RWPE2 (cell line): Measurements from ENCODE around the gene GLRA1.

ENCODE experiments used
- ATAC-seq: fragments of 200-7000 bp; cut with Tn5 transposase; 3 replicates; pipeline ENCODE4 v1.9.1; 2021; ENCODE audit warnings: low read depth
- DNase-seq: peaks from one replicate; pipeline ENCODE4 v3.0.0-alpha.2; 2020; ENCODE audit warnings: low spot score
- H3K27ac ChIP-seq: fragments of 450-650 bp; 2 replicates; pipeline ENCODE4 v1.5.1; 2017; ENCODE audit warnings: mild to moderate bottlenecking; ENCODE audit not compliant: poor library complexity, severe bottlenecking
- H3K27me3 ChIP-seq: fragments of 250-450 bp; sonication (Bioruptor Pico); 2 replicates; pipeline ENCODE4 v1.5.1; 2021; ENCODE audit warnings: mild to moderate bottlenecking, moderate library complexity; ENCODE audit not compliant: insufficient read depth, poor library complexity, severe bottlenecking
- H3K36me3 ChIP-seq: fragments of 250-450 bp; sonication (Bioruptor Pico); 2 replicates; pipeline ENCODE4 v1.5.1; 2020; ENCODE audit warnings: low read depth, mild to moderate bottlenecking, moderate library complexity
- H3K4me1 ChIP-seq: fragments of 250-450 bp; sonication (Bioruptor Pico); 2 replicates; pipeline ENCODE4 v1.5.1; 2021; ENCODE audit warnings: mild to moderate bottlenecking, moderate library complexity; ENCODE audit not compliant: insufficient read depth, poor library complexity, severe bottlenecking
- H3K4me3 ChIP-seq: fragments of 250-450 bp; sonication (Bioruptor Pico); 2 replicates; pipeline ENCODE4 v1.5.1; 2021; ENCODE audit warnings: mild to moderate bottlenecking, moderate library complexity; ENCODE audit not compliant: severe bottlenecking
- H3K9me3 ChIP-seq: fragments of 250-450 bp; sonication (Bioruptor Pico); 2 replicates; pipeline ENCODE4 v1.5.1; 2021; ENCODE audit warnings: mild to moderate bottlenecking, moderate library complexity; ENCODE audit not compliant: severe bottlenecking
- TF ChIP-seq, protein P1 (sequence below): fragments of 450-650 bp; IDR thresholded peaks from one replicate; pipeline ENCODE4 v1.5.1; 2017; ENCODE audit warnings: mild to moderate bottlenecking, moderate library complexity; ENCODE audit not compliant: poor library complexity, severe bottlenecking

The GLRA1 gene

DNA sequence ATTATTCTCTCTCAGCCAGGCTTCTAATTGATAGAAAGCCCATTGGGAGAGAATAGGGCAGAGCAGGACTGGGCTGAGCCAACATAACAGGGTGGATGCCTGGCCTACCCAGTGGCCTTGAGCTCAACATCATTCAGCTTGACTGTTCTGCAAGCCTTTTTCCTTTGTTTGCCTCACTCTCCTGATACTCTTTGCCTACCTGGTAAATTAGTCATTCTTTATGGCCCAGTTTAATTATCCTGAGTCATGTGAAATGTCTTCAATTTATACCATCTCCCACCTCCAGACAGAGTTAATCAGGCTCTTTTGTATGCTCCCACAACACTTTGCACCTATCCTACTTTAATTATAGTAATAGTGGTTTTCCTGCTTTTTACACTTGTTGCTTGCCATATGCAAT, 13.6 kb downstream of the GLRA1 start:
- no peak overlapping the region for H3K4me3 ChIP-seq
- peaks cover 5% of the 10 kb centered on the region for H3K4me1 ChIP-seq
- TF ChIP-seq, protein P1, sequence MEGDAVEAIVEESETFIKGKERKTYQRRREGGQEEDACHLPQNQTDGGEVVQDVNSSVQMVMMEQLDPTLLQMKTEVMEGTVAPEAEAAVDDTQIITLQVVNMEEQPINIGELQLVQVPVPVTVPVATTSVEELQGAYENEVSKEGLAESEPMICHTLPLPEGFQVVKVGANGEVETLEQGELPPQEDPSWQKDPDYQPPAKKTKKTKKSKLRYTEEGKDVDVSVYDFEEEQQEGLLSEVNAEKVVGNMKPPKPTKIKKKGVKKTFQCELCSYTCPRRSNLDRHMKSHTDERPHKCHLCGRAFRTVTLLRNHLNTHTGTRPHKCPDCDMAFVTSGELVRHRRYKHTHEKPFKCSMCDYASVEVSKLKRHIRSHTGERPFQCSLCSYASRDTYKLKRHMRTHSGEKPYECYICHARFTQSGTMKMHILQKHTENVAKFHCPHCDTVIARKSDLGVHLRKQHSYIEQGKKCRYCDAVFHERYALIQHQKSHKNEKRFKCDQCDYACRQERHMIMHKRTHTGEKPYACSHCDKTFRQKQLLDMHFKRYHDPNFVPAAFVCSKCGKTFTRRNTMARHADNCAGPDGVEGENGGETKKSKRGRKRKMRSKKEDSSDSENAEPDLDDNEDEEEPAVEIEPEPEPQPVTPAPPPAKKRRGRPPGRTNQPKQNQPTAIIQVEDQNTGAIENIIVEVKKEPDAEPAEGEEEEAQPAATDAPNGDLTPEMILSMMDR = no peak
- no peaks in the 10 kb centered on the region for H3K9me3 ChIP-seq
- no peaks in the 10 kb centered on the region for H3K27me3 ChIP-seq
- no peak overlapping the region for H3K27ac ChIP-seq
- H3K36me3 ChIP-seq = no peaks in the 10 kb centered on the region
- DNase-seq = no peak
- peak; percentile 73 for ATAC-seq

DNA sequence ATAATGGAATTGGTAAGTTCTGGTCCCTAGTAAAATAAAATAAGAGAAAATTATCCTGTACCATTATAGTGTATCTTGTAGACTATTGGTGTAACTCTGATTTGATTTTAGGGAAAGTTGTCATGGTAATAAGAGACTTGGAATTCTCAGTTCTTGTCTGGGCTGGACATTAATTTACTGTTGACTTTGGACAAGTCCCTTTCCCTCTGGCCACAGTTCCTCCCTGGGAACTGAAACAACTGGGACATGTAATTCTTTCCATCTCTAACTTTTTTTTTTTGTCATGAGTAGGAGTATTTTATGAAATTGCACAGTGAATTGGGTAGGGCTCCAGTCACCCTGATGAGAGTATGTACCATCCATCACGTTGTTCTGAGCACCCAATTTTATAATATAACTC, 15.0 kb downstream of the GLRA1 start:
- Histone ChIP-seq H3K4me1 (peaks cover 11% of the 10 kb centered on the region), H3K27ac (no peak overlapping the region), H3K27me3 (no peaks in the 10 kb centered on the region), H3K9me3 (no peaks in the 10 kb centered on the region), H3K36me3 (no peaks in the 10 kb centered on the region), H3K4me3 (no peak overlapping the region)
- ATAC-seq (no peak), DNase-seq (no peak)
- TF ChIP-seq, protein P1 = no peak

DNA sequence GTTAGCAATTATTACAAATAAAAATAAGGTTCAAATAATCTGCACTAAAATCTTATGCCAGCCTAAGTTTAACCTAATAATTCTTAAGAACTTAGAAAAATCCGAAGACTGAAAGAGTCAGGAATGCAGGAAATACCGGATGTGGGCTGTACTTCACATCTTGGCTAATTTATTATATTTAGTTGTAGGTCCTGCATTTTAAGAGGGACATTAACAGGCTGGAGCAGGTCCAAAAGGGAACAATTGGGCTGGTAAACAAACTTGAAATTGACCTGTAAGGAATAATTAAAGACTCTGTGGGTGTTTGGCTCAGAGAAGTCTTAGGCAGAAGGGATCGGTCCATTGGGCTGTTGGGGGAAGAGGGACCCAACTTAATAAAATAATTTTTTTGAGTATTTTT, 18.4 kb downstream of the GLRA1 start:
- DNase-seq (no peak), ATAC-seq (peak; percentile 40; the same call in 2 of the 3 replicates)
- no peaks in the 10 kb centered on the region for H3K27me3 ChIP-seq
- TF ChIP-seq, protein P1 = no peak
- peak overlapping the region; percentile 50 for H3K27ac ChIP-seq
- H3K4me1 ChIP-seq = peaks cover 11% of the 10 kb centered on the region
- no peaks in the 10 kb centered on the region for H3K9me3 ChIP-seq
- H3K4me3 ChIP-seq = no peak overlapping the region
- no peaks in the 10 kb centered on the region for H3K36me3 ChIP-seq

DNA sequence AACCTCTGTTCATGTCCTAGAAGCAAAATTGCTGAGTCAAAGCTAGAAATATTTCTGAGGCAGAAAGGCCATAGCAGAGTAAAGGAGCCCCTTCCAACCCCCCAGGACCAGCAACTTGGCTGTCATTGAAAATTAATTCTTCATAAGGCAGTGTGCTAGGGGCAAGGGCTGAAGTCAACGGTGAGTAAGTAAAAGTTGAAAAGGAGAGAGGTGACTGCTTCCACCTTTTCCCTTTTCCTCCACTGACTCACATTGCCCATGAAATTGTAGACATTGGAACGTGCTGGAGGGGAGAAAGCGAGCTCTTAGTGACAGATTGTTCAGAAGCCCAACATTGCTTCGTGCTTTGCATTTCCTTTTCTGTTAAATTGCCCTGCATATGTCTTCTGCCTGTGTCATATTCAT, 19.1 kb downstream of the GLRA1 start:
- ATAC-seq (peak; percentile 88), DNase-seq (no peak)
- H3K4me1 ChIP-seq = peaks cover 11% of the 10 kb centered on the region
- peak overlapping the region; percentile 50 for H3K27ac ChIP-seq
- TF ChIP-seq, protein P1 = no peak
- no peaks in the 10 kb centered on the region for H3K9me3 ChIP-seq
- no peaks in the 10 kb centered on the region for H3K27me3 ChIP-seq
- H3K4me3 ChIP-seq = no peak overlapping the region
- no peaks in the 10 kb centered on the region for H3K36me3 ChIP-seq

DNA sequence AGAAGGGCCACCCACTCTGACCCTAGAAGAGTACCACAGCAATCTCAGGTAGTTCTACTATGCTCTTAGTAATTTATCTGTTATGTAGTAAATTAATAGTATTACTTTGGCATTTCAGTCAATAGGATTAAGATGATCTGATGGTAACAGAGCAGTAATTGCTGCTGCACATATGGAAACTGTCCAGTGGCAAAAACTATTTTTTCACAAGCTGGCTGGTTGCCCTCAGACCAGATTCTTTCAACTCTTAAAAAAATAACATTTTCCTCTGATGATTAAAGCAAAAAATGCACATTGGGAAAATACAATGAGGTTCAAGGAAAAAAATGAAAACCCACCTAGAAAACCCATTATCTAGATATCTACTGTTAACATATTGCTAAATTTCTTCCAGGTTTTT, 19.7 kb downstream of the GLRA1 start:
- no peaks in the 10 kb centered on the region for H3K9me3 ChIP-seq
- no peak for ATAC-seq
- peaks cover 11% of the 10 kb centered on the region for H3K4me1 ChIP-seq
- TF ChIP-seq, protein P1 = no peak
- no peaks in the 10 kb centered on the region for H3K27me3 ChIP-seq
- peak overlapping the region; percentile 50 for H3K27ac ChIP-seq
- no peaks in the 10 kb centered on the region for H3K36me3 ChIP-seq
- no peak overlapping the region for H3K4me3 ChIP-seq
- DNase-seq = no peak
